GM18861 (cell line): Measurements from ENCODE around the gene INAVA.
"Not testable (repeated sequence)": the region's sequence is repeated elsewhere in the genome, so short reads cannot be mapped to it uniquely, and the experiment has no call there.

ENCODE experiments used
- ATAC-seq: cut with Tn5 transposase; IDR thresholded peaks from one replicate; pipeline ENCODE4 v1.9.1; 2021; ENCODE audit not compliant: unreplicated experiment

The INAVA gene

GRCh38 chr1:200897259-200897658, 2.6 kb downstream of the INAVA start:
- ATAC-seq, result no peak

GRCh38 chr1:200899015-200899386, 4.3 kb downstream of the INAVA start:
- ATAC-seq, result no peak

- no peak for ATAC-seq
Observed at GRCh38 chr1:200899451-200899915, 4.8 kb downstream of the INAVA start.

GRCh38 chr1:200899954-200900867, 5.5 kb downstream of the INAVA start:
- no peak for ATAC-seq

GRCh38 chr1:200900877-200901276, 6.2 kb downstream of the INAVA start:
- ATAC-seq, result no peak

- ATAC-seq, result no peak
Observed at GRCh38 chr1:200901350-200901749, 6.7 kb downstream of the INAVA start.

GRCh38 chr1:200901796-200902444, 7.2 kb downstream of the INAVA start:
- ATAC-seq, result no peak

GRCh38 chr1:200903793-200904192, 9.1 kb downstream of the INAVA start:
- ATAC-seq, result no peak

- ATAC-seq, result no peak
Observed at GRCh38 chr1:200904772-200905171, 10.1 kb downstream of the INAVA start.

- peak; percentile 43 for ATAC-seq
Observed at GRCh38 chr1:200905411-200906052, 10.8 kb downstream of the INAVA start.

GRCh38 chr1:200906491-200906890, 11.8 kb downstream of the INAVA start:
- no peak for ATAC-seq

- ATAC-seq, result peak; percentile 54
Observed at GRCh38 chr1:200907611-200908097, 13.0 kb downstream of the INAVA start.

GRCh38 chr1:200908191-200908868, 13.6 kb downstream of the INAVA start:
- no peak for ATAC-seq

GRCh38 chr1:200909071-200909470, 14.4 kb downstream of the INAVA start:
- peak; percentile 9 for ATAC-seq

- peak; percentile 45 for ATAC-seq
Observed at GRCh38 chr1:200909757-200910239, 15.1 kb downstream of the INAVA start.

- no peak for ATAC-seq
Observed at GRCh38 chr1:200911361-200911760, 16.7 kb downstream of the INAVA start.

GRCh38 chr1:200911936-200912335, 17.2 kb downstream of the INAVA start:
- ATAC-seq, result not testable (repeated sequence)

GRCh38 chr1:200912737-200913407, 18.2 kb downstream of the INAVA start:
- ATAC-seq, result no peak

GRCh38 chr1:200916152-200916551, 21.5 kb downstream of the INAVA start:
- no peak for ATAC-seq

GRCh38 chr1:200916681-200917080, 22.0 kb downstream of the INAVA start:
- ATAC-seq, result no peak
